Stimulated activated CD4-positive, alpha-beta T cell treated with anti-CD3 and anti-CD28 coated beads, Interleukin-4, amount 100 ng/mL, for 24 hours (primary cell): ENCODE data around the gene SLC39A3.

ENCODE experiments used
- DNase-seq: peaks from one replicate; pipeline ENCODE4 v3.0.0-alpha.2; 2020

SLC39A3 gene

DNA sequence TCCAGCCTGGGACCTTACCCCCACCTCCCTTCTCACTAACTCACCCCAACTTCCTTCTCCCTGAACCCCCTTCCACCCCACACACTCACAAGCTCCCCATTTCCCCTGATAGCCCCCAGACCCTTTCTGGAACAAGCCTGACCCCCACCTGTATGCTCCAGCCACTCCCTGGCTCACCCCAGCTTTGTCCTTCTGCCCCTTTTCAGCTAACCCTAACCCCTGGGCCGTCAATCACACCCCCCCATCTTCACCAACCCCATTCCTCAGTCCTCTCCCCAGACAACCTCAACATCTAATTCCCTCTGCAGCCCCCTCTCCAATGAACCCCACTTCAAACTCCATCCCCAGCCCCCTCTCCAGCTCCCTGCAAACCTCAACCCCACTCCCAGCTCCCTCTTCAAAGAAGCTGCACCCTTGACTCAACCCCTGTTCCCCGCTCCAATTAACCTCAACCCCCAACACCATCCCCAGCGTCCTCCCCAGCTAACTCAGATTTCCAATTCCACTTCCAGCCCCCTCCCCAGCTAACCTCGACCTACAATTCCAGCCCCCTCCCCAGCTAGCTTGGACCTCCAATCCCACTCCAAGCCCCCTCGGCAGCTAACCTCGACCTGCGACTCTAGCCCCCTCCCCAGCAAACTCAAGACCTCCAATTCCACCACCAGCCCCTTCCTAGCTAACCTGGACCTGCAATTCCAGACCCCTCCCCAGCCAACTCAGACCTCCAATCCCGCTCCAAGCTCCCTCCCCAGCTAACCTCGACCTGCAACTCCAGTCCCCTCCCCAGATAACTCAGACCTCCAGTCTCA lies 38.3 kb downstream of the SLC39A3 start:
- no peak for DNase-seq

DNA sequence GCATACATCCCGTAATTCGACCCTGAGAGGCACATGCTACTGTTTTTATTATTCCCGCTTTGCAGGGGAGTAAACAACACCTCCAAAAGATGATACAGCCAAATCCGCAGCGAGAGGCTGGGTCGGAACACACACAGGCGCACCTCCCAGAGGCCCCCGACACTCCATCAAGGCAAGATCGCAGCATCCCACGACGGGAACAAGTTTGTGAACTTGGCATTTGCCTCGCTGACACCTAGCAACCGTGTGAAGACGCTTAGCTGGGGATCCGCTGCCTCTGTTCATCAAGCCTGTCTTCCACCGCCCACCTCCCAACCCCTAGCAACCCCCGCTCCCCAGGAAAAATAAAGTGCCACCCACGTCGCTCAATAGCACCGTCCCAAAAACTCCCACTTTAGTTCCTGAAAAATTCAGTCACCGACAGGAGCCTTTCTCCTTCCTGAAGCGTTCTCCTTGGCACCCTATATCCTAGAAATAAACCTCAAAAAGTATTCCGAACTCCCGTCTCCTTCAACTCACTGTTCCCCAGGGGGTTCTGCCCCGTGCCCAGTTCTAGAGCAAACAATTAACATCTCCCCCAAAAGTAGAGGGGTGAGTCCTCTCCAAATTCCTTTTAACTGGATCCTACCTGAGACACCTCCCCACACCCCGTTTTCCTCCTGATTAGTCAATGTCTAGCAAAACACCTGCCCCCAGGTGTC lies 39.0 kb downstream of the SLC39A3 start:
- no peak for DNase-seq

DNA sequence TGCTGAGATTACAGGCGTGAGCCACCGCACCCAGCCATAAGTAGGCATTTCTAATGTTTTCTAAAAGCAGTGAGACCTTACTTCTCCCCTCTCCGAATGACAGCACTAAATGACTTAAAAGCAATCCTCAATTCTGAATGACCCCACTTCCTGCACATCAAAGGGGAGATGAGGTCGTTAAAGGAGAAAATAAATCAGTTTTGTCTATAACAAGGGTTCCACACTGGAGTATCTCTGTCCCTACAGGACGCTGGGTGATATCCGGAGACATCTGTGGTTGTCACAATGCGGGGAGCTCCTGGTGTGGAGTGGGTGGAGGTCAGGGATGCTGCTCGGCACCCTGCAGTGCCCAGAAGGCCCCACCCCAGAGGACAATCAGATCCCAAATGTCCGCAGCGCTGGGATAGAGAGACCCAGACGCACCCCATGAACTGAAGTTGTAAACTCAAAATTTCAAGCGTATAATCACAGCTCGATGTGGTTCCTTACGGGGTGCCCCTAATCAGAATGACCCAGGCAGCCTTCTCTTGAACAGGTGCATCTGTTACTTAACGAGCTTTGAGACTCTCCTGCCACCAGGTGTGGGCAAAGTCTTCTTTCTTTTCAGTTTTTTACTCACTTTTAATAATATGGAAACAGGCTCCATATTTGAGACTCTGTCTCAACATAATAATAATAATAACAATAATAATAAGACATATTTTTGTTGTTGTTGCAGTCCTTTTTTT lies 40.2 kb downstream of the SLC39A3 start:
- no peak for DNase-seq

DNA sequence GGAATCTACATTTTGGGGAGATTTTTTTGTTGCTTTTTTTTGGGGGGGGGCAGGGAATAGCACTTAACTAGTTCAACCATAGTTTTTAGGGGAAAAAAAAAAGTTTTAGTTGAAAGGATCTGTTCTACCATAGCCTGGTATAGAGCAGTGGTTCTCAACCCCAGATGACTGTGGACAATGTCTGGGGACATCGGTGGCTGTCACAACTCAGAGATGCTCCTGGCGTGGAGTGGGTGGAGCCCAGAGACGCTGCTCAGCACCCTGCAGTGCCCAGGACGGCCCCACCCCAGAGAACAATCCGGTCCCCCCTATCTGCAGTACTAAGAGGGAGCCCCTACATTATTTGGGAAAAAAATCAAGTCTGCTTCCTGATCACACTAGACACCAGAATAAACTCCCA lies 45.6 kb downstream of the SLC39A3 start:
- no peak for DNase-seq

DNA sequence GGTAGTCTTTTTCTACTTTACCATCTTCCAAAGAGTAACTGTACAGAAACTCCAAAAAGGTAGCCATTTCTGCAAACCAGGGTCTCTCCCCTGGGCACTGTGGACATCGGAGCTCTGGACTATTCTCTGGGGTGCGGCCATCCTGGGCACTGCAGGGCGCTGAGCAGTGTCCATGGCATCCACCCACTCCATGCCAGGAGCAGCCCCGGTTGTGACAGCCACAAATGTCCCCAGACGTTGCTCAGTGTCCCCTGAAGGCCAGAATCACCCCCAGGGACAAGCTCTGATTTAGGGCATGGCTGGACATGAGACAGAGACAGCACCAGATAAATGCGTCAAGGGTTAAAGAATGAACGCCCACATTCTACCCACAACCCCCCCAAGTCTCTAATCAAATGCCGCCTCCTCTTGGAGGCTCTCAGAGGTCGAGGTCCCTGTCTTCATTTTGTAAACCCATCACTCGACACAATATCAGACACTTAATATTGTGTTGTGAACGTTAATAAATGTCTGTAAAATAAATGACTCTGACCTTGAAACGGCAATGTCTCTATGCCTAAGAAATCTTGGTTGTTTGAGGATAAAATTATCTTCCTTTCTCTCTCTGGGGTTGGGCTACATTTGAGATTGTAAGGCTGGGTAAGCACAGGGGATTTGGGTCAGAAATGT lies 46.2 kb downstream of the SLC39A3 start:
- DNase-seq, result no peak

DNA sequence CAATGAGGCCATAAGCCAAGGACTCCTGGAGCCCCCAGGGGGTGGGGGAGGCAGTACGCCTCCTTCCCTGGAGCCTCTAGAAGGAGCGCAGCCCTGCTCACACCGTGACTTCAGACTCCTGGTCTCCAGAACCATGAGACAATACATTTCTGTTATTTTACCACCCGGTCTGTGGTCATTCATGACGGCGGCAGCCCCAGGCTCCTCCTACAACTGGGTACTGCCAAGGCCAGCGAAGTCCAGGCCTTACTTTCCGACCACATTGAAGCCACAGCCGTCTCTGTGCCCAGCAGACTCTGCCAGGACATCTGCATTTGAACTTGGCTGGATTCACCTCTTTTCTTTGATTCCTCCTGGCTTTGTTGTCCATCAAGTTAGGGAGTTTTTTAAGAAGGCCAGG lies 47.9 kb downstream of the SLC39A3 start:
- DNase-seq, result no peak

DNA sequence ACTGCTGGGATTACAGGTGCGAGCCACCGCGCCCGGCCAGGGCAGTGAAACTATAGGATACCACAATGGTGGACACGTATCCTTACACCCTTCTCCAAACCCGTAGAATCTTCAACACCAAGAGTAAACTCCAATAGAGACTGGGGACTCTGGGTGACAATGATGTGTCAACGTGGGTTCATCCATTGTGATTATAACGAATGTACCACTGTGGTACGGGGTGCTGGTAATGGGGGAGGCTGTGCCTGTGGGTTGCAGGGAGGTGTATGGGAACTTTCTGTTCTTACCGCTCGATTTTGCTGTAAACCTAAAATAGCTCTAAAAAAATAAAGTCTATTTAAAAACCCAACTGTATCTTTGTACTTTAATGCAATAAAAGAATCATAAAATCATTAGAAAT lies 49.0 kb downstream of the SLC39A3 start:
- no peak for DNase-seq

DNA sequence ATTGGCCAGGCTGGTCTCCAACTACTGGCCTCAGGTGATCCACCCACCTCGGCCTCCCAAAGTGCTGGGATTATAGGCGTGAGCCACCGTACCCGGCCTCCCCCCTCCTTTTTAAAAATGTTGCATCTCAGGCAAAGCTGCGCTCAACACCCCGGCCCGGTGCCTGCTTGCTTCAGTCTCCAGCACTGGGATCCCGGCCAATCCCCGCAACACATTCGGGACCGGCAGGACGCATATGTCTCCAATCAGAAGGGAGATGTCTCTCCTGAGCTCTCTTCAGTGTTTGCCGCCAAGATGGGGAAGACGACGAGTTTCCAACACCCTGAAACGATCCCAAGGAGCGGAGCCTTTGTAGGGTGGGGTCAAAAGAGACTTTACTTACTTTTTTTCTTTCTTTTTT lies 53.5 kb downstream of the SLC39A3 start:
- no peak for DNase-seq

DNA sequence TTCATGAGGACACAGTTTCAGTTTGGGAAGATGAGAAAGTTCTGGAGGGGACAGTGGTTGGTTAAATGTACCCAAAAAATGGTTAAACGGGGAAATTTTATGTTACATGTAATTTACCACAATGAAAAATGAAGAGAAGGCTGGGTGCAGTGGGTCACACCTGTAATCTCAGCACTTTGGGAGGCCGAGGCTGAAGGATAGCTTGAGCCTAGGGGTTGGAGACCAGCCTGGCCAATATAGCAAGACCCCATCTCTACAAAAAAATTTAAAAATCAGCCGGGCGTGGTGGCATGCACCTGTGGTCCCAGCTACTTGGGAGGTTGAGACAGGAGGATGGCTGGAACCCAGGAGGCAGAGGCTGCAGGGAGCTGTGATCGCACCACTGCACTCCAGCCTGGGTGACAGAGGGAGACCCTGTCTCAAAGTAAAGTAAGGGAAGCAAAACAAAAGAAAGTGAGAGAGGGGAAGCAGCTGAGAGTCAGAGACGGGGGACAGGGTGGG lies 54.6 kb downstream of the SLC39A3 start:
- DNase-seq, result no peak

DNA sequence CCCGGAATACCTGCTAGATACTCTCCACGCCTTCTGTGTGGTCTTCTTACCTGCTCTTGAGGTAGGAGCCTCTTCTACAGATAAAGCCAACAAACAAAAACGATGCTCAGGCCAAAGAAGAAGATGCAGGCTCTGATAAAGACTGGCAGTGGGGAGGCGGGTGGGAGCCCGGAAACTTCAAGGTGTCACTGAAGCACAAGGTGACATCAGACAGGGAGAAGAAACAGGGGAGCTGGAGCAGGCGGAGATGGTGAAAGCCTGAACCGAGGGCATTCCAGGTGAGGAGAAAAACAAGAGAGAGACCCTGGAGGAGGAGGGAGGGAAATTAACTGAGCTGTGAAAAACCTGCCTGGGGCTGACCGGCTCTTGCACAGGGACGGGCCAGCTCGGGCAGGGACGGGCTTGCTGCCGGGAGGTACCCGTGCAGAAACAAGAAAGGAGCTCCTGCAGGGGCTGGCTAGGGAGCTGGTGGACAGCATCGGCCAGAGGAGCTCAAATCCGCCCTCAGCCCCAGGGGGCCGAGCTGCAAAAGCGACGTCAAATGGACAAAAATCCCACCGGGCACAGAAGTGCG lies 56.3 kb downstream of the SLC39A3 start:
- DNase-seq, result no peak
